T-cell (primary cell): ENCODE data around the gene GULP1. TPM values are rescaled to one million over a fixed set of nuclear protein-coding genes. Genes with fewer than 3 reads are reported as not detected.

Experiments used
- ATAC-seq, 4 experiments: fragments of 200-7000 bp in 3 of 4; fragments of 150-1000 bp in 1 of 4; cut with Tn5 transposase; replicated peaks in 1 of 4; 1 replicate in 3 of 4; 2 replicates in 1 of 4; pipeline ENCODE4 v1.10.0; 2021; ENCODE audit warnings: moderate library complexity in 3 of 4, mild to moderate bottlenecking in 2 of 4, moderate number of reproducible peaks in 1 of 4
- CTCF ChIA-PET, 2 donors: fragments of 300-600 bp; sonication (Branson Sonifier 250); formaldehyde crosslinking; loops; one replicate each; lab custom pipeline; 2022; ENCODE audit warnings: antibody characterized with exemption in 2 of 2; lab: Charles Lee
- POLR2A ChIA-PET, 2 donors: fragments of 300-600 bp; sonication (Branson Sonifier 250); formaldehyde crosslinking; loops; one replicate each; lab custom pipeline; 2022; ENCODE audit warnings: antibody characterized with exemption in 2 of 2; lab: Charles Lee
- DNase-seq, 35 experiments: peaks; one replicate each; pipeline versions ENCODE4 v3.0.0 to v3.0.0-alpha.2; 2013 to 2023
- H3K27ac ChIP-seq: one replicate; pipeline ENCODE4 v1.5.1; 2013; ENCODE audit warnings: low read length
- H3K27me3 ChIP-seq, 2 experiments: replicated peaks in 1 of 2; 1 replicate in 1 of 2; 2 replicates in 1 of 2; pipeline versions ENCODE4 v1.6.1 to v1.7.0; 2013; ENCODE audit warnings: low read length in 1 of 2, mixed read lengths in 1 of 2; ENCODE audit not compliant: control insufficient read depth in 2 of 2, insufficient read depth in 2 of 2; ENCODE audit errors: extremely low read depth in 1 of 2
- H3K36me3 ChIP-seq, 2 donors: 1 replicate in 1 of 2; 2 replicates in 1 of 2; pipeline versions ENCODE4 v1.6.1 to v1.7.0; 2013; ENCODE audit warnings: low read length in 1 of 2; ENCODE audit not compliant: control insufficient read depth in 2 of 2, insufficient read depth in 1 of 2; ENCODE audit errors: extremely low read depth in 1 of 2
- H3K4me1 ChIP-seq, 2 experiments: 1 replicate in 1 of 2; 2 replicates in 1 of 2; pipeline versions ENCODE4 v1.6.1 to v1.7.0; 2013; ENCODE audit warnings: low read length in 2 of 2, mixed read lengths in 1 of 2; ENCODE audit not compliant: insufficient read depth in 2 of 2, control insufficient read depth in 1 of 2; ENCODE audit errors: extremely low read depth in 1 of 2
- H3K4me3 ChIP-seq, 2 donors: 1 replicate in 1 of 2; 2 replicates in 1 of 2; pipeline versions ENCODE4 v1.5.1 to v1.7.0; 2013; ENCODE audit warnings: mild to moderate bottlenecking in 2 of 2, low read length in 1 of 2, moderate library complexity in 1 of 2; ENCODE audit not compliant: control insufficient read depth in 1 of 2; ENCODE audit errors: extremely low read depth in 1 of 2
- H3K9me3 ChIP-seq: 2 replicates; pipeline ENCODE4 v1.7.0; 2013
- H3K27ac Mint-ChIP-seq, 2 donors: one replicate each; pipeline ENCODE4 v1.8.0; 2020 to 2021; ENCODE audit warnings: mild to moderate bottlenecking in 2 of 2, mixed read lengths in 2 of 2
- H3K27me3 Mint-ChIP-seq, 2 donors: one replicate each; pipeline ENCODE4 v1.8.0; 2021 to 2022; ENCODE audit warnings: mixed read lengths in 2 of 2
- H3K36me3 Mint-ChIP-seq: one replicate; pipeline ENCODE4 v1.8.0; 2021; ENCODE audit warnings: mixed read lengths
- H3K4me1 Mint-ChIP-seq, 3 donors: one replicate each; pipeline ENCODE4 v1.8.0; 2020 to 2022; ENCODE audit warnings: mixed read lengths in 3 of 3, mild to moderate bottlenecking in 1 of 3
- H3K4me3 Mint-ChIP-seq, 3 donors: one replicate each; pipeline ENCODE4 v1.8.0; 2020 to 2022; ENCODE audit warnings: mild to moderate bottlenecking in 3 of 3, mixed read lengths in 3 of 3, moderate library complexity in 3 of 3
- H3K9me3 Mint-ChIP-seq, 3 donors: one replicate each; pipeline ENCODE4 v1.8.0; 2020 to 2022; ENCODE audit warnings: mixed read lengths in 3 of 3
- whole genome bisulfite sequencing: methylation state at CpG from one replicate; pipeline ENCODE4 v1.1.5; 2013; ENCODE audit warnings: missing lambda C conversion rate; ENCODE audit not compliant: insufficient coverage; 5-methylcytosine and 5-hydroxymethylcytosine counted together
- total RNA-seq, 35 experiments: library from RNA in 6 of 35; stranded (reverse) in 6 of 35; fragments of 120-200 nt in 1 of 35; gene quantifications; one replicate each; pipeline versions ENCODE4 v1.2.1 to v1.2.4 and lab custom pipeline; 2013 to 2026

Gene GULP1
- total RNA-seq, 5 donors from 2014 or later (not counting 1 experiment from before 2014, with no cell fraction given) = 0.13 to 0.47 (median 0.13) TPM; not detected in 2

DNA sequence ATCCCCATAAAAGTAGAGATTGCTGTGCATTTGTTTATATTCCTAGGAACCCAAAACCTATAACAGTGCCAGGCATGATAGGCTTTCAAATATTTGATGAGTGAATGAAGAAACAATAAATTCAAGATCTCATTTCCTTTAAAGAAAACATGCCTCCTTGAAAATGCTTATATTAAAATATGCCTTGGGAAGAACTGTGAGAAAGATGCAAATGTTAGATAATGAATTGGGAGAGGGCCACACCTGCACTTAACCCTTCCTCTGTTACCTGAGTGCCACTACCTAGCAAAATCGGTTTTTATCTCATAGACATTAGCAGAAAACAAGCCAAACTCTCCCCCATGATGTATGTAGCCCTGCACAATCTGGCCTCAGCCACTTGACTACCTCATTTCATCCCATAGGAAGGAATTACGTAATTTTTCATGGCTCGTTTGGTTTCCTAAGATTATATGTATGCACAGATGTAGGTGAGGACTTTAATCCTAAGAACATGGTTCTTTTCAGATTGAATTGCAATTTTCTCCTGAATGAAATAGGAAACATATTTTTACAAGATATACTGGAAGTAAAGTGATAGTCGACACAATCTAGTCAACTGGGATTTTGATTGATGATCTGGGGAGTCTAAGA, 25.2 kb downstream of the GULP1 start:
- POLR2A ChIA-PET = no interaction called here
- Histone ChIP-seq H3K27me3 (no peaks in the 10 kb centered on the region), H3K4me3 (no peak overlapping the region), H3K36me3 (no peaks in the 10 kb centered on the region), H3K27ac (no peak overlapping the region), H3K9me3 (no peaks in the 10 kb centered on the region), H3K4me1 (no peaks in the 10 kb centered on the region)
- Mint-ChIP-seq H3K27ac (no peak overlapping the region), H3K36me3 (no peaks in the 10 kb centered on the region), H3K4me3 (no peak overlapping the region), H3K9me3 (peaks cover 2 to 11% (median 10%) of the 10 kb centered on the region in 3 donors), H3K4me1 (peaks cover 0 to 2% (median 0%) of the 10 kb centered on the region in 3 donors), H3K27me3 (peaks cover 0 to 4% of the 10 kb centered on the region in 2 donors)
- DNase-seq (no peak), ATAC-seq (no peak)
- no CpG with 5 or more reads among the region's 4 CpGs for WGBS
- CTCF ChIA-PET = no interaction called here

DNA sequence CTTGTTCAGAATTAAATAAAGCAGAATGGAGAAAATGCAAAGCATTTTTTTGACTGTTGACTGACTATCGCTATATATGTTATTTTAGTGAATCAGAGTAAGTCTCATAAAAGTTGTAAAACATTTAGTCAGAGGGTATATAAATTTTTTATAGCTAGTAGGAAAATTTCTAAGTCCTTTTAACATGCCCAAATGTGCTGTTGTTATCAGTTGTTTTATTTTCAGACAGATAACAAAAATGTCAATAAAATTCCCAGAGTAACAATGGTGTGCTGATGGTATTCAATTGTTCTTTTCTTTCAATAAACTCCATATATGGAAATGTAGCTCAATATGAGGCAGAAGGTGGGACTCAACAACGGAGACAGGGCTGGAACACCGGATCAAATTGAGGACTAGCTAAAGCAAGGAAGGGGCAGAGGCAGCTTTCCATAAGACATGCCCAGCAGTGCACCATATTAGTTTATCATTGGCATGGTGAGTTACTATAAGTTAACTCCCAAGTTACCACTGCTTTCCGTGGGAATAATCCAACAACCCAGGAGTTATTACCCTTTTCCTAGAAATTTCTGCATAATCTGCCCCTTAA, 26.6 kb downstream of the GULP1 start:
- Mint-ChIP-seq H3K9me3 (peaks cover 2 to 5% (median 3%) of the 10 kb centered on the region in 3 donors), H3K27ac (no peak overlapping the region), H3K36me3 (no peaks in the 10 kb centered on the region), H3K4me3 (no peak overlapping the region), H3K4me1 (peaks cover 0 to 2% (median 0%) of the 10 kb centered on the region in 3 donors), H3K27me3 (peaks cover 0 to 2% of the 10 kb centered on the region in 2 donors)
- no peaks in the 10 kb centered on the region for H3K27me3 ChIP-seq
- ChIA-PET POLR2A (no interaction called here), CTCF (no interaction called here)
- no peak for DNase-seq
- WGBS = 67% methylated on average over 1 of the region's 4 CpGs
- H3K4me1 ChIP-seq = no peaks in the 10 kb centered on the region
- H3K9me3 ChIP-seq = no peaks in the 10 kb centered on the region
- ATAC-seq = no peak
- H3K36me3 ChIP-seq = no peaks in the 10 kb centered on the region
- no peak overlapping the region for H3K4me3 ChIP-seq
- no peak overlapping the region for H3K27ac ChIP-seq

DNA sequence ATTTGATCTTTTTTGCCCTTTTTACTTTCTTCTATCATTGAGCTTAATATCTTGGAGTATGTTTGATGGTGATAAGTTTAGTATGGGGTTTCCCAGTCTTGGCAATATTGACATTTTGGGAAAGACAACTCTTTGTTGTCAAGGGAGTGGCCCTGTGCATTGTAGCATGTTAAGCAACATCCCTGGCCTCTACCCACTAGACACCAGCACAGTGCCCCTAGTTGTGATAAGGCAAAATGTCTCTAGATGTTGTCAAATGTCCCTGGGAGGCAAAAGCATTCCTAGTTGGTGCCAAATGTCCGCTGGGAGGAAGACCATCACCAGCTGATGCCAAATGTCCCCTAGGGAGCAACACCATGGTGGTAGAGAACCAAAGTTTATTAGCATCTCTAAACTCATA, 28.2 kb downstream of the GULP1 start:
- no peak overlapping the region for H3K4me3 Mint-ChIP-seq
- Histone ChIP-seq H3K9me3 (no peaks in the 10 kb centered on the region), H3K4me3 (no peak overlapping the region), H3K36me3 (no peaks in the 10 kb centered on the region), H3K4me1 (no peaks in the 10 kb centered on the region), H3K27ac (no peak overlapping the region), H3K27me3 (no peaks in the 10 kb centered on the region)
- no peak for ATAC-seq
- peaks cover 0 to under 1% (median 0%) of the 10 kb centered on the region in 3 donors for H3K9me3 Mint-ChIP-seq
- CTCF ChIA-PET = no interaction called here
- WGBS = no CpG with 5 or more reads among the region's 1 CpG
- peaks cover 0 to 2% (median 0%) of the 10 kb centered on the region in 3 donors for H3K4me1 Mint-ChIP-seq
- H3K27ac Mint-ChIP-seq = no peak overlapping the region
- H3K27me3 Mint-ChIP-seq = no peaks in the 10 kb centered on the region
- no peak for DNase-seq
- H3K36me3 Mint-ChIP-seq = no peaks in the 10 kb centered on the region
- POLR2A ChIA-PET = no interaction called here

DNA sequence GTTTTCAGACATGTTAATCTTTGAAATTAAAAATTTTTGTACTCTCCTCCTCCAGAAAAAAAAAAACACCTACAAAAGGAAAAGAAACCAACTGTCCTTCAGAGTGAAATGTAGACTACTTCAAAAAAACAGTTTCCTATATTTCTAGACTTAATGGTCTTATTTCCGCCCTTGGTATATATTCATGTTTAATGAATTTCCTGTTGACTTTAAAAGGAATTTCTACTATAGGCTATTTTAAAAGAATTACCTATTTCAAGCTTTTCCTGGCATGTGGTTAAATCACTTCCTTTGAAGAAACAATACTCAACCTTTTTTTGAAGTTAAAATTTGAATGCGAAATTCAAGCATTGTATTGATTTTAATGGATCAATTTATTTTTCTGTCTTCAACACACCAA, 29.2 kb downstream of the GULP1 start:
- ChIA-PET POLR2A (no interaction called here), CTCF (no interaction called here)
- H3K4me1 ChIP-seq = no peaks in the 10 kb centered on the region
- no peak for ATAC-seq
- Mint-ChIP-seq H3K4me3 (no peak overlapping the region), H3K36me3 (no peaks in the 10 kb centered on the region), H3K27ac (no peak overlapping the region), H3K9me3 (no peaks in the 10 kb centered on the region), H3K27me3 (no peaks in the 10 kb centered on the region), H3K4me1 (peaks cover 0 to 2% (median 0%) of the 10 kb centered on the region in 3 donors)
- H3K4me3 ChIP-seq = no peak overlapping the region
- WGBS = no CpG with 5 or more reads among the region's 2 CpGs
- no peaks in the 10 kb centered on the region for H3K36me3 ChIP-seq
- DNase-seq = no peak
- no peak overlapping the region for H3K27ac ChIP-seq
- H3K27me3 ChIP-seq = no peaks in the 10 kb centered on the region
- H3K9me3 ChIP-seq = no peaks in the 10 kb centered on the region

DNA sequence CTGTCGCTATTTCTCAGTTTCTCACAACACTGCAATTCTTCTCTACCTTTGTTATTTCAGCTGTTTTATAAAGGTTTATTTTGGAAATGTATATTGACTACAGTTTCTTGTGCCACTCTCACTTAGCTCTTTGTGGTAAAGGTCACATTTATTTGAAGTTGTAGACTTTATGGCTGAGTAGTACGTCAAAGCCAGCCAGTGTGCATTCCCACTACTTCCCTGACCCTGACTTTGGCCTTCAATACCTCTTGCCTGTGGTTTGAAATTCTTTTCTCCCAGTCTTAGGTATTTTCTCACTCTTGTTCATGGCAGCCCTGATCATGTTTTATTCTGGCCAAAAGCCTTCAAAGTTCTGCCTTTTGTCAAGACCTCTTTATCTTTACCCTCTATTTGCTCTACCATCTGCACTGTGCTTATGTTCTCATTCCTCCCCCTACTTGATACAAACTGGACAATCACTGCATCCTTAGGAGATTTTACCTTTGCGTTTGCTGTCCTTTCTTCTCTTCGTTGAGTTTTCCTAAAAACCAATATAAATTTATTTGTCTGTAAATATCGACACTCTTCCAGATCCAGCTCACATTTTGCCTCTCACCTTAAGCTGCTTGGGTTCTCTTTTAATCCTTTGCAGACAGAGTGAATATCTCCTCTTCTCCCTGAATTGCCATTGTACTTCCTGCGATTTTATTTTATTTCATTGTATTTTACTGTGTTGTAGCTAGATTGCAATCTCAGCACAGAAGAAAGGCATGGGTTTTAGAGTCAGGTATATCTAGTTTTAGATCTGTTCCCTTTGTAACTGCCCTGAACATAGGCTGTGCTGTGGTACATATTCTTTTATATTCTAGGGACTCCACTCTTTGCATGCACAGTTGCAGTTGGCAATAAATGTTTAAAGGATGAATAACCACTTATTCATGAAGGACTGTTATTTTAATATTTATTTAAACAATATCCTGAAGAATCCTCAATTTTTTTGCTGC, 31.2 kb downstream of the GULP1 start:
- H3K9me3 ChIP-seq = no peaks in the 10 kb centered on the region
- ATAC-seq (no peak), DNase-seq (no peak)
- H3K27ac ChIP-seq = no peak overlapping the region
- H3K4me3 ChIP-seq = no peak overlapping the region
- Mint-ChIP-seq H3K9me3 (no peaks in the 10 kb centered on the region), H3K27me3 (no peaks in the 10 kb centered on the region), H3K27ac (no peak overlapping the region), H3K36me3 (no peaks in the 10 kb centered on the region), H3K4me1 (peaks cover 0 to 2% (median 0%) of the 10 kb centered on the region in 3 donors), H3K4me3 (no peak overlapping the region)
- CTCF ChIA-PET = no interaction called here
- 92% methylated on average over 2 of the region's 6 CpGs for WGBS
- no peaks in the 10 kb centered on the region for H3K36me3 ChIP-seq
- no peaks in the 10 kb centered on the region for H3K27me3 ChIP-seq
- POLR2A ChIA-PET = interaction anchor here in 1 of 2 donors (0.6 kb wide), 1 partner anchor 81 kb away, joined by 3 read pairs; no protein-coding TSS in a partner anchor
- H3K4me1 ChIP-seq = no peaks in the 10 kb centered on the region

DNA sequence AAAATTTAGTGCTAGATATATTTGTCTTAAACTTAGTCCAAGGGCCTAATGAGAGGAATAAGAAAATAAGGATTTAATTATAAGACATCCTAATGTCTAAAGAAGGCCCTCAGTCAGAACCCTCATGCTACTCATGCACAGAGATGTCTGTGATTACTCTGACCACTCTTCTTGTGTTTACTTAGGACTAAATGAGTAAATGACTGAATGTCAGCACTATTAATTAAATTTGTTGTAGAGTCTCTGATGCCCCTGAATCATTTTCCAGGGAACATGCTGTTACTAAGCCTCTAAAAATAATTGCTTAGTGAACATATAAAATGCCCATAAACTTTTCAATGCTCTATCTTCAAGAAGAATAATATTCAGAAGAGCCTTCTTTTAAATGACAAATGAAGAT, 32.4 kb downstream of the GULP1 start:
- Mint-ChIP-seq H3K27ac (no peak overlapping the region), H3K4me3 (no peak overlapping the region), H3K9me3 (no peaks in the 10 kb centered on the region), H3K4me1 (peaks cover 0 to 2% (median 0%) of the 10 kb centered on the region in 3 donors), H3K27me3 (no peaks in the 10 kb centered on the region), H3K36me3 (no peaks in the 10 kb centered on the region)
- no peaks in the 10 kb centered on the region for H3K36me3 ChIP-seq
- ChIA-PET CTCF (no interaction called here), POLR2A (no interaction called here)
- H3K4me1 ChIP-seq = no peaks in the 10 kb centered on the region
- H3K9me3 ChIP-seq = no peaks in the 10 kb centered on the region
- no peak overlapping the region for H3K27ac ChIP-seq
- ATAC-seq (no peak), DNase-seq (no peak)
- H3K4me3 ChIP-seq = no peak overlapping the region
- no peaks in the 10 kb centered on the region for H3K27me3 ChIP-seq
